SU-DHL-6 (cell line): Measurements from ENCODE around the gene SLC4A7.

ENCODE experiments used
- CTCF ChIP-seq: fragments of 200-600 bp; sonication (generic); IDR thresholded peaks from one replicate; pipeline ENCODE4 v1.5.1; 2017; ENCODE audit warnings: antibody characterized with exemption, mild to moderate bottlenecking, low read length, moderate library complexity; ENCODE audit not compliant: insufficient read depth, poor library complexity, severe bottlenecking
- EZH2phosphoT487 ChIP-seq: fragments of 200-600 bp; sonication (generic), shearing (Covaris generic); conservative IDR thresholded peaks from 2 replicates; pipeline ENCODE4 v1.6.1; 2018; ENCODE audit warnings: mild to moderate bottlenecking, antibody characterized with exemption, low read length, moderate library complexity, mixed read lengths

GRCh38 chr3:27426926-27427325 lies 57.3 kb downstream of the SLC4A7 start:
- TF ChIP-seq CTCF (no peak), EZH2phosphoT487 (no peak)
